NCI-H187 treated with DMSO at 0.1 percent for 48 hours (cell line): ENCODE results near the gene FSD2.
"Not testable (repeated sequence)": the region's sequence is repeated elsewhere in the genome, so short reads cannot be mapped to it uniquely, and the experiment has no call there.

Experiments
- DNase-seq: peaks from one replicate; lab custom pipeline; 2025; lab: John Stamatoyannopoulos, UW

FSD2 gene

DNA sequence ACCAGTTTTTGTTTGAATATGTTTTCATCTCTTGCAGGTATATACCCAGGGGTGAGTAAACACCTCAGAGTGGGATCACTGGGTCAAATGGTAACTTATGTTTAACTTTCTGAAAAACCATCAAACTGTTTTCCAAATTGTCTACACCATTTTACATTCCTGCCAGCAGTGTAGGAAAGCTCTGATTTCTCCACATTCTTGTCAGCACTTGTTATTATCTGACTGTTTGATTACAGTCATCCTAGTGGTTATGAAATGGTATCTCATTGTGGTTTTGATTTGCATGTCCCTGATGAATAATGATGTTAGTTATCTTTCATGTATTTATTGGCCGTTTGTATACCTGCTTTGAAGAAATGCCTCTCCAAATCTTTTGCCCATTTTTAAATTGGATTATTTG, 13.8 kb downstream of the FSD2 start:
- no peak for DNase-seq

- DNase-seq = no peak
These were observed 15.5 kb downstream of the FSD2 start for GRCh38 chr15:82790321-82790720.

GRCh38 chr15:82789491-82789890, 16.4 kb downstream of the FSD2 start:
- no peak for DNase-seq

DNA sequence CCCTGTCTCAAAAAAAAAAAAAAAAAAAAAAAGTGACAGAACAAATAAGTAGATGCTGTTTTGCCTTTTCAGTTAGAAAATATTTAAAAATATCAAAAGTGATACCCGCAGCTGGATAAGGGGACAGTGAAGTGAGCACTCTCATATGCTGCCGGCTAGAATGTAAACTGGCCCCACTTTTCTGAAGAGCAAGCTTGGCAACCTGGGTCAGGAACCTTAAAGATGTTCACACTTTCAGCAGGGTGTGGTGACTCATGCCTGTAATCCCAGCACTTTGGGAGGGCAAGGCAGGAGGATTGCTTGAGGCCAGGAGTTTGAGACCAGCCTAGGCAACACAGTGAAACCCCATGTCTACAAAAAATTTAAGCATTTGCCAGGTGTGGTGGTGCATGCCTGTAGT, 17.4 kb downstream of the FSD2 start:
- no peak for DNase-seq

DNA sequence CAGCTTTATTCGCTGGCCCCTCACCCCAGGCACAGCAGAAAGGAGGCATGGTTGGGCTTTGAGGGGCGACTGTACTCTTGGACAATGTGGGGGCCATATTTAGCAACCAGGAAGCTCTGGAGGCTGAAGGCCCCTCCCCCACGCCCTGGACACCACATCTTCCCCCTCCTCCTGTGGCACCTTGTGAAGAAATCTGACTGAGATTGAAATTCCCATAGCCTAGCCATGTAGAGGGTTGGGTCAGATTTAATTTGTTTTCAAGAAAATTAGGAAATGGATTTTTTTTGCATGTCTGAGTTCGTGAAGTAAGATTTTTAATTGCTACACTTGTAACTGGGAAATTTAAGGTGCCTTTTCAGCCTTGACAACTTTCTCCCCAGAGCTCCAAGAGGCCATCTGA, 24.5 kb downstream of the FSD2 start:
- DNase-seq = no peak

DNA sequence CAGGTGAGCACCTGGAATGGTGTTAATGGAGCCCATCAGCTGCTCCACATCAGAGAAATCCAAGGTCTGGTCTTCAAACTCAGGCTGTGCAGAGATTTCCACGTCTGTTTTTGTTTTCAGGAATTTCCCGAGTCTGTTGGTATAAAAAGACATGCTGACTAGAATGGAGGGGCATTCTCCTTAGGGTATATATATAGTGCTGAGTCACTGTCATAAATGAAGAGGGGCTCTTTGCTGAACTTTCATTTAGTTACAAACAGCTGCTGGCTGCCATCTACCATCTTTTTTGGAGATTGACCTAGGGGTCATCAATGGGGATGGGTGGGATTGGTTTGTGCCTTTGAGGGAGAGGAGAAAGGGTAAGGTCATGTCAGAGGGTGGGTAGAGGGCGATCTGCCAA, 27.1 kb downstream of the FSD2 start:
- no peak for DNase-seq

DNA sequence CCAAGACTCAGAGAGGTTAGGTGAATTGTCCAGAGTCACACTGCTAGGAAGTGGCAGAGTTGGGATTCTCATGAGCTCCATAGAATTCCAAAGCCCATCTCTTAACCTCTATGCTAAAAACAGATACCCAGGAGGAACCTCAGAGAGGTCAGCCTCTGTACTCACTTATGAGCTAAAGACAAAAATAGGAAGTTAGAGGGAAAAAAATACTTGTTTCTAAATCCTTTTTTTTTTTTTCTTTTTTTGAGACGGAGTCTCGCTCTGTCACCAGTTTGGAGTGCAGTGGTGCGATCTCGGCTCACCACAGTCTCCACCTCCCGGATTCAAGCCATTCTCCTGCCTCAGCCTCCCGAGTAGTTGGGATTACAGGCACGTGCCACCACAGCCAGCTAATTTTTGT, 31.4 kb downstream of the FSD2 start:
- DNase-seq = no peak

DNA sequence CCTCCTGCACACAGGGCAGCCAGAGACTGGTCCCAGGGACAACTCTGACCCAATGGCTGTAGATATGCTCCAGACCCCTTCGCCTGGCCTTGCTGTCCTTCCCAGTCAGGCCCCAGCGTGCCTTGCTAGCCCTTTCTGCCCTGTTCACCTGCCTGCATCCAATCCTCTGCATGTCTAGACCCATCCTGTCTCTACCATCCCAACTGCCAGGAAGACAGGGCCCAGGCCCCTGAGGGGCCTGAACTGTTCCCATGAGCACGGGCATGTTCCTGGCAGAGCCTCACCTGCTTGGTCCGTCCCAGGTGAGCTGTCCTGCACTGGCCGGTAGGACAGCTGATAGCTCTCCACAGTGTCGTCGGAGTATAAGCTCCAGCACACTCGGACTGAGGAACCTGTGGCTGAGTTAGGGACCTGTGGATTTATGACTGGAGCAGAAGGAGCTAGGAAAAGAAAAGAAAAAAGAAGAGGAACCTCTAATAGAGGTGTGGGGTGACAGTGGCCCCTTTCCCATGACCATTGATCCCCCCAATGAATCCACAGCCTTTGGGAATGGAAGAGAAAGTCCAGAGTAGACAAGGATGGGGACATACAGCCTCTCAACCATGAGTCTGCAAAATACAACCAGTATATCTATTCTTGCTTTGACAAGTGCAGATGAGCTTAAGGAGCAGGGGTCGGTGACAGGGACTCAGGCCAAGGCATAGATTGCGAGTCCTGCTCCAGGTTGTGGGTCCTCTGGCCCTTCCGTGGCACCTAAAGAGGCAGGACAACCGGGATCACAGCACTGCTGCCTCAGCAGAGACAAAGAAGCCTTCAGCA, 33.9 kb downstream of the FSD2 start:
- DNase-seq = no peak

DNA sequence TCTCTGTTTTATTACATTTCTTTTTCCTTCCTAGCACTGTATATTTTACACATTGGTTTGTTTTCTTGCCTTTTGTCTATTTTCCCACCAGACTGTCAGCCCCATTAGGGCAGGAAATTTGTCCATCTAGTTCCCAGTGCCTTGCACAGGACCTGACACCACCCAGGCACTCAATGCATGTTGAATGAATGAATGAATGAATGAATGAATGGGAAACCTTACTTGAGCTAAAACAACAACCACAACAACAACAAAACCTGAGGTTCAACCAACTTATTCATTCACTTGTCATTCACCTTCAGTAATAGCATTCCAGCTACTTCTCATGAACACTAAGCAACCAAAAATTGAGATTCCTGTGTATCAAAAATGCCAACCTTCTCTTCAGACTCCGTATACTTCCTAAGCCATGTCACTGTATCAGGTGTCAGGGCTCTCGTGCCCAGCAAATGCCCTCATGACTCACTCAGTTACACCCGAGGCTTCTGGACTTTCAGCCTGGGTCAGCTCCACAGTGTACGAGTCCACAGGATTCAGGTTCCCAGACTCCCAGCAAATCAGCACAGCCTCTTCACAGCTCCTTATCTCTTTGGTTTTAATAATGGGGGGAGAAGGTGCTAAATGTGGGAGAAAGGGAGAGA, 37.3 kb downstream of the FSD2 start:
- no peak for DNase-seq

DNA sequence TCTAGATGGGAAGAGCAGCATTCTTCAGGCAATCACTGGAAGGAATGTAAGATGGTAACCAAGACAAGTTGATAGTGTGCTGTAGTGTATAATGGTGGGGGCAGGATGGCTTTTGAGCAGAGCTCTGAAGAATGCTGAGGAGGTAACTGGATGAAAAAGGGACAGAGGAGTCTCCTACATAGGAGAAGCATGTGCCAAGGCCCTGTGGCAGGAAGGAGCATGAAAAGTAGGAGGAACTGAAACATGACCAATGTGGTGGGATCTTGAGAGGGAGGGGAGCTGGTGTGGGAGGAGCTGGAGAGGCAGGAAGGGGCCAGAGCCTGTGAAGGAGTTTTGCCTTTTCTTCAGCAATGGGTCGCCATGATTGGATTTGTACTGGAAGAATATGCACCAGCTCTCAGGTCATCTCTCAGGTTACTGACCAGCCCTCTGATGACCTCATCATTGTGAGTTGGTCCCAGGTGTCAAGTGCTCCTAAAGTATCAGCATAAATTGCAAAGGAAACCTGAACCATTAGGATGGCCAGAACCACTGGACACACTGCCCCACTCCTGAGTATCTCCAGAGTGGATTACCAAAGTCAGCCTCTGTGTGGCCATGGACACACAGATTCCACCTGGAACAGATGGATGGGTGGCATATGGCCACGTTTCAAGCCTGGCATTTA, 38.6 kb downstream of the FSD2 start:
- no peak for DNase-seq

GRCh38 chr15:82766201-82766600, 39.7 kb downstream of the FSD2 start:
- DNase-seq = not testable (repeated sequence)

DNA sequence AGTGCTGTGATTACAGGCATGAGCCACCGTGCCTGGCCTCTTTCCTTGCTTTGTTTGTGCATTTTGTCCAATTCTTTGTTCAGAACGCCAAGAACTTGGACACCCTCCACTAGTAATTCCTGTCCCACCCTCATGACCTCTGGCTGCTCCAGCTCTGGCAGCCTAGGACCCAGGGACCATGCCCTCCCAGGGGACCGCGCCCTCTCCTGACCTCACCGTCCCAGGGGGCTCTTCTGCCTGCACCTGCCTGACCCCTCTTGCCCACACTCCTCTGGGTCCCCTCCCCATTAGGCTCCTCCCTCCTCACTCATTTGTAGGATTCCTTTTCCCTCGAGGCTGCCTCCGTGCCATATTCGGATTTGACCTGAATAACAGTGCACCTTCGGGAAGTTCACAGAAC, 41.1 kb downstream of the FSD2 start:
- no peak for DNase-seq

GRCh38 chr15:82764117-82764490, 41.8 kb downstream of the FSD2 start:
- DNase-seq = no peak

GRCh38 chr15:82763361-82764116, 42.3 kb downstream of the FSD2 start:
- no peak for DNase-seq

GRCh38 chr15:82751308-82751707, 54.6 kb downstream of the FSD2 start:
- no peak for DNase-seq

DNA sequence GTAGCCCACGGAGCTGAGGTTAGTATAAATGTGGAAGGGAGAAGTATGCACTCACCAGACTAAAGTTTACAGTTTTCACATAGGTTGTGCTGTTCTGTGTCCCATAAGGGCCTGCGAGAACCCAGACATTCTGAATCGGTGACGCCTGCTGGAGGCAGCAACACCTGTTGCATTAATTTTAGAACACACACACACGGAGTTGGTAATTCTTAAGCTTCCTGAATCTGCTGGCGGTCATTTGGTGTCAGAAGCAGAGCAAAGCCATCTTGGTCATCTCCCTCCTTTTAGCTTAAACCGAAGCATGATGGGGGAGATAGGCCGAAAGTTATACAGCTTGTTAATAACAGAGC, 55.1 kb downstream of the FSD2 start:
- DNase-seq = no peak

GRCh38 chr15:82749951-82750830, 55.7 kb downstream of the FSD2 start:
- DNase-seq = peak; percentile 47

GRCh38 chr15:82748315-82748714, 57.6 kb downstream of the FSD2 start:
- no peak for DNase-seq

- no peak for DNase-seq
These were observed 62.1 kb downstream of the FSD2 start for GRCh38 chr15:82743810-82744209.

DNA sequence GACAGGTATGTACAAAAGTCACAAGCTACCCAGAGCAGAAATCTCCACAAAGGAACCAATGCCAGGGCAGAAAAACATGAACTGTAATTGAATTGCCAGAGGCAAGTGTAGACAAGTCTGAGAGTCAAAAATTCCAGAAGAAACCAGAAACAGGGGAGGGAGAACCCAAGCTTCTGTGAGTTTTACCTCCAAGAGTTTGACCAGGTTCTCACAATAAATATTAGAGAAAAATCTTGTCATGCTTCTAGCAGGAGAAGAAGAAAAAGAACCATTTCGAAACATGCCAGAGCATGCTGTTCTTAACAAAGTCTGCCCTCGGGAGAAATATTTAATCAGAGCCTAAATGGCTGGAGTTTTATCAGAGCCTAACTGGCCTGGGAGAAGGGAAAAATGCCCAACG, 63.7 kb downstream of the FSD2 start:
- no peak for DNase-seq

GRCh38 chr15:82739086-82739485, 66.8 kb downstream of the FSD2 start:
- no peak for DNase-seq

GRCh38 chr15:82737975-82738374, 67.9 kb downstream of the FSD2 start:
- DNase-seq = no peak
